Chondrocyte (in vitro differentiated cells): Measurements from ENCODE around the gene TOGARAM1. TPM values are rescaled to one million over a fixed set of nuclear protein-coding genes. Genes with fewer than 3 reads are reported as not detected.

Experiments
- DNase-seq: peaks from one replicate; pipeline ENCODE4 v3.0.0; 2021; ENCODE audit warnings: mixed read lengths, low spot score
- H3K27ac Mint-ChIP-seq: one replicate; pipeline ENCODE4 v1.8.0; 2021; ENCODE audit warnings: mild to moderate bottlenecking, moderate library complexity, mixed read lengths; ENCODE audit not compliant: unreplicated experiment
- H3K27me3 Mint-ChIP-seq: 2 replicates; pipeline ENCODE4 v1.8.0; 2021; ENCODE audit warnings: low read depth, mixed read lengths
- H3K36me3 Mint-ChIP-seq: 2 replicates; pipeline ENCODE4 v1.8.0; 2021; ENCODE audit warnings: low read depth, mixed read lengths
- H3K4me1 Mint-ChIP-seq: 2 replicates; pipeline ENCODE4 v1.8.0; 2021; ENCODE audit warnings: low read depth, mild to moderate bottlenecking, mixed read lengths
- H3K4me3 Mint-ChIP-seq: one replicate; pipeline ENCODE4 v1.8.0; 2021; ENCODE audit warnings: mild to moderate bottlenecking, moderate library complexity, mixed read lengths; ENCODE audit not compliant: unreplicated experiment
- H3K9me3 Mint-ChIP-seq: 2 replicates; pipeline ENCODE4 v1.8.0; 2021; ENCODE audit warnings: low read depth, mixed read lengths
- CTCF ChIP-seq: fragments of 200-600 bp; sonication (generic); IDR thresholded peaks from 2 replicates; pipeline ENCODE4 v1.5.0; 2021; ENCODE audit warnings: antibody characterized with exemption, mild to moderate bottlenecking, moderate library complexity
- total RNA-seq: library from RNA; stranded (reverse); gene quantifications from 3 replicates; pipeline ENCODE4 v1.2.1, GENCODE V29; 2021

Gene TOGARAM1
- total RNA-seq, 1 donor from 2014 or later: 13.3 TPM

- Mint-ChIP-seq H3K4me3 (no peak overlapping the region), H3K36me3 (peaks cover 36% of the 10 kb centered on the region), H3K27me3 (no peaks in the 10 kb centered on the region), H3K9me3 (peaks cover 13% of the 10 kb centered on the region), H3K4me1 (peaks cover 12% of the 10 kb centered on the region), H3K27ac (no peak overlapping the region)
- TF ChIP-seq CTCF: no peak
- DNase-seq: no peak
Measured at GRCh38 chr14:44944107-44944506, 17.9 kb upstream of the TOGARAM1 start.

- Mint-ChIP-seq H3K27me3 (no peaks in the 10 kb centered on the region), H3K9me3 (peaks cover 8% of the 10 kb centered on the region), H3K36me3 (peaks cover 32% of the 10 kb centered on the region), H3K4me3 (no peak overlapping the region), H3K4me1 (peaks cover 6% of the 10 kb centered on the region), H3K27ac (no peak overlapping the region)
- TF ChIP-seq CTCF: no peak
- no peak for DNase-seq
Measured at GRCh38 chr14:44945264-44945663, 16.7 kb upstream of the TOGARAM1 start.

DNA sequence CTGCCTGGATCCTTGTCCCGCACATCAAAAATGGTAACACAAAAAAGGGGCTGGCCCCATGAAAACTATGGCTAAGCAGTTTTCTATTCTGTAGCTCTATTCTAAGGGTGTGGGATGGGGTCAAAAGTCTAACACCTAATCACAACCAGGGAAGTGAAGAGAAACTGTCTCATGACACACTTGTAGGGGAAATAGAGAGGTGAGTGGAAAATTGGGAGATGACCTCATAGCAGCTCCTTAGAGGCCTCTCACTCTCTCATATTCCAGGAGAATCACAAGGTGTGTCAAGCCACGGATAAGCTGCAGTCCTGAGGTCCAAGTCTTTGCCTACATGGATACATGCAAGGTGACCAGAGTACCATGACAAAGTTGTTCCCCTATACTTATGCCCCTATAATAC lies 10.9 kb upstream of the TOGARAM1 start:
- no peak for TF ChIP-seq CTCF
- peaks cover 8% of the 10 kb centered on the region for H3K9me3 Mint-ChIP-seq
- H3K4me1 Mint-ChIP-seq: peaks cover 3% of the 10 kb centered on the region
- H3K27me3 Mint-ChIP-seq: no peaks in the 10 kb centered on the region
- no peak overlapping the region for H3K4me3 Mint-ChIP-seq
- H3K36me3 Mint-ChIP-seq: peaks cover 4% of the 10 kb centered on the region
- H3K27ac Mint-ChIP-seq: no peak overlapping the region
- no peak for DNase-seq

- Mint-ChIP-seq H3K27me3 (no peaks in the 10 kb centered on the region), H3K9me3 (no peaks in the 10 kb centered on the region), H3K4me1 (peaks cover 3% of the 10 kb centered on the region), H3K36me3 (peaks cover 2% of the 10 kb centered on the region), H3K4me3 (no peak overlapping the region), H3K27ac (no peak overlapping the region)
- DNase-seq: no peak
- no peak for TF ChIP-seq CTCF
Measured at GRCh38 chr14:44952391-44953110, 9.4 kb upstream of the TOGARAM1 start.

DNA sequence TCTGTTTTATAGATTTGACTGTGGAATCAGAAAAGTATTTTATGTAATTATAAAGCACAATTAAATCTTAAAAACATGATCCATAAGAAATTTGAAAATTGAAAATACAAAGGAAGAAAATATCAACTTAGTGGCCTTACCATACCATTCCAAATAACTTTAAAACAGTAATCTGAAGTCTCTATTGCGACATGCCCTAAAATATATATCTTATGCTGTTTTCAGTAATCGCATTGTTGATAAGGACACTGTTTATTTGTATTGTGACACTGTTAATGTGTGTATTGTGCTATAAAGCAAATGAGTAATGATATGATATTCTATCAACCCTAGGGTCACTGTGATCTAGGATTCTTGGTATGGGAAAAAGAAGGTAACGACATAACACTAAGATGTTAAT lies 7.2 kb upstream of the TOGARAM1 start:
- TF ChIP-seq CTCF: no peak

More for the DNA sequence above, 7.2 kb upstream of the TOGARAM1 start:
- Mint-ChIP-seq H3K27me3 (no peaks in the 10 kb centered on the region), H3K36me3 (no peaks in the 10 kb centered on the region), H3K27ac (no peak overlapping the region), H3K9me3 (no peaks in the 10 kb centered on the region), H3K4me1 (peaks cover 9% of the 10 kb centered on the region), H3K4me3 (no peak overlapping the region)
- DNase-seq: no peak
